SJSA1 (cell line): Measurements from ENCODE around the gene TFPI. TPM values are rescaled to one million over a fixed set of nuclear protein-coding genes. Genes with fewer than 3 reads are reported as not detected.
"Not testable (repeated sequence)": the region's sequence is repeated elsewhere in the genome, so short reads cannot be mapped to it uniquely, and the experiment has no call there.

Source experiments
- DNase-seq, 2 experiments: peaks; one replicate each; pipeline ENCODE4 v3.0.0-alpha.2; 2015 to 2020; ENCODE audit warnings: low spot score in 2 of 2, low read depth in 1 of 2
- H3K27ac ChIP-seq: fragments of 250-450 bp; sonication (Bioruptor Pico); 2 replicates; pipeline ENCODE4 v1.5.1; 2020; ENCODE audit warnings: mild to moderate bottlenecking, moderate library complexity
- H3K27me3 ChIP-seq: fragments of 250-450 bp; sonication (Bioruptor Pico); replicated peaks from 2 replicates; pipeline ENCODE4 v1.5.1; 2020; ENCODE audit warnings: mild to moderate bottlenecking, moderate library complexity
- H3K36me3 ChIP-seq: fragments of 250-450 bp; sonication (Bioruptor Pico); 2 replicates; pipeline ENCODE4 v1.5.1; 2020; ENCODE audit warnings: mild to moderate bottlenecking
- H3K4me1 ChIP-seq: fragments of 250-450 bp; sonication (Bioruptor Pico); replicated peaks from 2 replicates; pipeline ENCODE4 v1.6.1; 2021; ENCODE audit warnings: mild to moderate bottlenecking
- H3K4me3 ChIP-seq: fragments of 250-450 bp; sonication (Bioruptor Pico); 2 replicates; pipeline ENCODE4 v1.5.1; 2020; ENCODE audit warnings: mild to moderate bottlenecking
- H3K9me3 ChIP-seq: fragments of 250-450 bp; sonication (Bioruptor Pico); replicated peaks from 2 replicates; pipeline ENCODE4 v1.5.1; 2020; ENCODE audit warnings: mild to moderate bottlenecking
- total RNA-seq: library from RNA; depleted of rRNA; stranded (reverse); fragments of >200 nt; shearing (Covaris generic); gene quantifications from 2 replicates; pipeline ENCODE4 v1.2.3, GENCODE V29; 2014

TFPI gene
- total RNA-seq, 1 experiment from 2014 or later, result 133 TPM

- Histone ChIP-seq H3K27ac (peak overlapping the region; percentile 79), H3K9me3 (no peaks in the 10 kb centered on the region), H3K4me3 (no peak overlapping the region), H3K27me3 (no peaks in the 10 kb centered on the region), H3K36me3 (peaks cover 28% of the 10 kb centered on the region), H3K4me1 (peaks cover 67% of the 10 kb centered on the region)
- DNase-seq, result no peak
These were observed 5.6 kb downstream of the TFPI start for GRCh38 chr2:187548656-187549055.

DNA sequence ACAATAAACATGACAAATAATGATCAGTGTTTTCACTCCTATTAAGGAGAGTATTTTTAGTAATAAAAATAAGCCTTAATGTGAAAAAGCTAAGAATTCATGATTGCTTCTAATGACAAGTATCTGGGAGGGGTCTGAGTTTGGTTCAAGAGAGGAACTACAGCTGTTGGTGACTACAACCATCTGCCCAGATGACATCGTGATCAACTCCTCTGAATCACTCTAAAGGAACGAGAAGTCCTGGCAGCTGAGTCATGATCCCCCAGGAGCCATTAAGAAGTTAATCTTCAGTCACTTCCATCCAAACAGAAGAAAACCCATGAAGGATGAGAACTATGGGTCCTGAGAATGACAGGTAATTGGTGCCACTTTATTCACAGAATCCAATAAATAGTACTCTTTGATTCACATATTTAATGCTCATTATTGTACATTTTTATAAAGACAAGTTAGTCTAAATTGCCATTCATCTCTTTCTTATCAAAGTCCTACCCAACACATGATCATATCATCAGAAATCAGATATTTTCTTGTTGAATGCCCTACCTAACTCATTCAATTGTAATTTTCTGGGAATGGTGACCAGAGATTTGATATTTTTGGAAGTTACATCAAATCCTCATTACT lies 6.8 kb downstream of the TFPI start:
- peak; percentile 83 to 88 for DNase-seq
- Histone ChIP-seq H3K9me3 (no peaks in the 10 kb centered on the region), H3K4me3 (no peak overlapping the region), H3K36me3 (peaks cover 32% of the 10 kb centered on the region), H3K4me1 (peaks cover 75% of the 10 kb centered on the region), H3K27me3 (no peaks in the 10 kb centered on the region), H3K27ac (peak overlapping the region; percentile 79)

DNA sequence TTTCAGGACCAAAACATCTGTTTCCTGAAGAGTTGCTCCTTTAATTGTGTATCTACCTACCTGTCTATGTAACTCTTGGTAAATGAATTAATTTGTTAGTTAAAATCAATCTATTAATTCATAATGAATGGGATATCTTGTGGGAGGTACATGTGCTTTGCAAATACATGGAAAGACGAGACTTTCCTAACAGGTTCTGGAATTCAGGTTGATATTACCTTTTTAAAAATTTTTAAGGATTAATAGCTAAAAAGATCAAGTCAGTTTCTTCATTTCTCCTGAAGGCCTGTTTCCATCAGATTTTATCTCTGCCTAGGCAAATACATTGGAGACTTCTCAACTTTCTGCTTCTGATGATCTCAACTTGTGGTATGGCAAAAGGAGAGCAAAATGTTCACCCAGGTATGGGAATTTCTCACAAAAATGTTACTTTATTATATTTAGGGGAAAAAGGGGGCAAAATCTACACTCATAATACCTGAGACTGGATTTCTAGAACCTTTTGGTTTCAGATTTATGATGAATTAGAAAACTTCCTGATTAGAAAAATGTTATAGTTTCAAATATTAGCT lies 7.4 kb downstream of the TFPI start:
- Histone ChIP-seq H3K27ac (peak overlapping the region; percentile 79), H3K27me3 (no peaks in the 10 kb centered on the region), H3K4me3 (no peak overlapping the region), H3K36me3 (peaks cover 32% of the 10 kb centered on the region), H3K4me1 (peaks cover 76% of the 10 kb centered on the region), H3K9me3 (no peaks in the 10 kb centered on the region)
- DNase-seq, result no peak

- no peak for DNase-seq
- Histone ChIP-seq H3K4me1 (peaks cover 84% of the 10 kb centered on the region), H3K9me3 (no peaks in the 10 kb centered on the region), H3K27me3 (no peaks in the 10 kb centered on the region), H3K4me3 (no peak overlapping the region), H3K36me3 (peaks cover 25% of the 10 kb centered on the region), H3K27ac (peak overlapping the region; percentile 79; the same call in 1 of the 2 replicates)
These were observed 8.9 kb downstream of the TFPI start for GRCh38 chr2:187545238-187545751.

GRCh38 chr2:187544371-187545080 lies 9.7 kb downstream of the TFPI start:
- Histone ChIP-seq H3K27ac (no peak overlapping the region), H3K4me3 (no peak overlapping the region), H3K4me1 (peaks cover 89% of the 10 kb centered on the region), H3K27me3 (no peaks in the 10 kb centered on the region), H3K9me3 (no peaks in the 10 kb centered on the region), H3K36me3 (peaks cover 28% of the 10 kb centered on the region)
- DNase-seq, result no peak

DNA sequence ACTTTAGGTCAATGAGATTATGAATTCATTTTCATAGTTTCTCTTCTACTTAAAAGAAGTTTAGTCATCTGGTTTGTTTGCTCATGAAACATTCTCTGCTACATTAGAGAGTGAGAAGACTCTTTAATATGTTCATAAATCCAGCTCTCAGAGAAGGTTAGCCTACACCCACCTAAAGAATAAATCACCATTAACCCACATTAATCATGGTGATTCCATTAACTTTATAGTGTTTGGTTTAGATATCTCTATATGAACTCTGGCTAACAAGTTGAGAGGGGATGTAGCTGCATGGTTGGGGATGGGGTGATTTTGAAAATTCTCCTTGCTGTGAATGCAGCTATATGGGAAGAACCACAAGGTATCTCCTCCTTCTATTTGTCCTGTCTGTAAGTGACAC lies 10.7 kb downstream of the TFPI start:
- no peak for DNase-seq
- no peaks in the 10 kb centered on the region for H3K9me3 ChIP-seq
- no peak overlapping the region for H3K4me3 ChIP-seq
- H3K4me1 ChIP-seq, result peaks cover 82% of the 10 kb centered on the region
- H3K27ac ChIP-seq, result no peak overlapping the region
- no peaks in the 10 kb centered on the region for H3K27me3 ChIP-seq
- peaks cover 23% of the 10 kb centered on the region for H3K36me3 ChIP-seq

- peak overlapping the region; percentile 83 for H3K27ac ChIP-seq
- no peak overlapping the region for H3K4me3 ChIP-seq
- no peak for DNase-seq
- H3K4me1 ChIP-seq, result peaks cover 70% of the 10 kb centered on the region
- peaks cover 25% of the 10 kb centered on the region for H3K36me3 ChIP-seq
- H3K9me3 ChIP-seq, result no peaks in the 10 kb centered on the region
- no peaks in the 10 kb centered on the region for H3K27me3 ChIP-seq
These were observed 12.1 kb downstream of the TFPI start for GRCh38 chr2:187542123-187542522.

GRCh38 chr2:187541086-187542085 lies 12.8 kb downstream of the TFPI start:
- DNase-seq, result peak; percentile 64 to 82
- peaks cover 23% of the 10 kb centered on the region for H3K36me3 ChIP-seq
- peaks cover 62% of the 10 kb centered on the region for H3K4me1 ChIP-seq
- peak overlapping the region; percentile 83 for H3K27ac ChIP-seq
- H3K4me3 ChIP-seq, result no peak overlapping the region
- H3K9me3 ChIP-seq, result no peaks in the 10 kb centered on the region
- H3K27me3 ChIP-seq, result no peaks in the 10 kb centered on the region

DNA sequence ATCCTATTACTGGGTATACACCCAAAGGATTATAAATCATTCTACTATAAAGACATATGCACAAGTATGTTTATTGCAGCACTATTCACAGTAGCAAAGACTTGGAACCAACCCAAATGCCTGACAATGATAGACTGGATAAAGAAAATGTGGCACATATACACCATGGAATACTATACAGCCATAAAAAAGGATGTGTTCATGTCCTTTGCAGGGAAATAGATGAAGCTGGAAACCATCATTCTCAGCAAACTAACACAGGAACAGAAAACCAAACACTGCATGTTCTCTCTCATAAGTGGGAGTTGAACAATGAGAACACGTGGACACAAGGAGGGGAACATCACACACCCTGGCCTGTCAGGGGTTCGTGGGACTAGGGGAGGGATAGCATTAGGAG lies 16.0 kb downstream of the TFPI start:
- H3K4me3 ChIP-seq, H3K27me3 ChIP-seq, H3K27ac ChIP-seq, H3K9me3 ChIP-seq, DNase-seq: not testable (repeated sequence)
- H3K36me3 ChIP-seq, result peaks cover 18% of the 10 kb centered on the region
- peaks cover 37% of the 10 kb centered on the region for H3K4me1 ChIP-seq

GRCh38 chr2:187535381-187535780 lies 18.9 kb downstream of the TFPI start:
- not testable (repeated sequence) for H3K27me3 ChIP-seq, DNase-seq, H3K4me3 ChIP-seq, H3K9me3 ChIP-seq, H3K27ac ChIP-seq
- H3K4me1 ChIP-seq, result peaks cover 12% of the 10 kb centered on the region
- H3K36me3 ChIP-seq, result peaks cover 18% of the 10 kb centered on the region

- DNase-seq, result no peak
- Histone ChIP-seq H3K27me3 (no peaks in the 10 kb centered on the region), H3K4me1 (peaks cover under 1% of the 10 kb centered on the region), H3K27ac (no peak overlapping the region), H3K4me3 (no peak overlapping the region), H3K9me3 (no peaks in the 10 kb centered on the region), H3K36me3 (peaks cover 15% of the 10 kb centered on the region)
These were observed 21.7 kb downstream of the TFPI start for GRCh38 chr2:187532333-187533120.

DNA sequence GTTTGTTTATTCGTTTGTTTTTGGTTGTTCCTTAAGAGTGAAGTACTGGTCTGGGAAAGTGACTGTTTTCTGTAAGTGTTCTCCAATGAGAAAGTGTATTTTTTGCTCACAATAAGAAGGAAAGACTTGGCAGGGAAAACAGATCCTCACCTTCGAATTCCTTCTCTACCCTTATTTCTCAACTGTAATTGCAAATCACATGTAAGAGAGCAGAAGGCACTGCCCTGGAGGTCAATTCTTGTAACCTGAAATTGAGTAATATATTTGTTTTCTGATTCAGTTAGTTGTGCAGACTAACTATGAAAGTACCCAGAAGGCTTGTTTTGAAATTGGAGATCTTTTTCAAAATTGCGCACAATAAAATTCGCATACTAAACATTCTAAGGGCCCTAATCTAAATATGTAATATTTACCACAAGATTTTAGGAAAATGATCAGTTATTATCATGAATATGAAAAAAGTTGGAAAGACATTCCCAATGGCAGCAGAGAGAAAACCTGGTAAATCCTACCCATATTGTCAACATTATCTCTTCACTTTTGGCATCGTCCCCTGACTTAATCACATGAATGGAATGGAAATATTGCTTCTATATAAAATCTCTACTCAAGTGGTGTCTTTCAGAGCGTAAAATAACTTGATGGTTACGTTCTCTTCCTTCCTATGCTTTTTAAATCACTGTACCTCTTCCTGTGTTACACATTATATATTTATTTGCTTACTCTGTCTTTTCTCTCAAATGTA lies 24.1 kb downstream of the TFPI start:
- Histone ChIP-seq H3K27ac (no peak overlapping the region), H3K36me3 (peaks cover 19% of the 10 kb centered on the region), H3K4me1 (peaks cover 11% of the 10 kb centered on the region), H3K9me3 (no peaks in the 10 kb centered on the region), H3K27me3 (no peaks in the 10 kb centered on the region), H3K4me3 (no peak overlapping the region)
- DNase-seq, result no peak
